Peyer's patch (tissue), 4 donors: ENCODE data around the gene GPAT3.

Source experiments
- CTCF ChIP-seq, 6 experiments: fragments of 450-650 bp in 4 of 6; fragments of 200-600 bp in 2 of 6; sonication (generic) in 1 of 6; IDR thresholded peaks; one replicate each; pipeline ENCODE4 v1.5.1; 2017 to 2019; ENCODE audit warnings: antibody characterized with exemption in 6 of 6, mild to moderate bottlenecking in 3 of 6, moderate library complexity in 1 of 6
- POLR2A ChIP-seq, 2 donors: fragments of 450-650 bp; IDR thresholded peaks; one replicate each; pipeline ENCODE4 v1.5.1; 2017; ENCODE audit warnings: antibody characterized with exemption in 2 of 2, mild to moderate bottlenecking in 2 of 2, moderate library complexity in 2 of 2

- TF ChIP-seq CTCF (IDR thresholded peaks at IDR 0.05) (no peak), POLR2A (IDR thresholded peaks at IDR 0.05) (no peak)
Observed at GRCh38 chr4:83605210-83605609, 69.3 kb downstream of the GPAT3 start.
